HepG2 (cell line): ENCODE data around the gene LRP10. TPM values are rescaled to one million over a fixed set of nuclear protein-coding genes. Genes with fewer than 3 reads are reported as not detected.

ENCODE experiments used
- ARHGAP35 ChIP-seq: sonication (generic); formaldehyde crosslinking; IDR thresholded peaks from 2 replicates; pipeline ENCODE4 v1.9.0; 2022; ENCODE audit warnings: mild to moderate bottlenecking, inconsistent platforms, moderate library complexity, missing genetic modification reagents, borderline replicate concordance
- ERF ChIP-seq: IDR thresholded peaks from 2 replicates; pipeline ENCODE4 v1.6.1; 2018; ENCODE audit warnings: missing biosample characterization, missing genetic modification reagents
- FOXP1 ChIP-seq, 2 experiments: fragments of 450-650 bp in 1 of 2; IDR thresholded peaks; 2 replicates each; pipeline ENCODE4 v1.6.1; 2017 to 2018; ENCODE audit warnings: antibody characterized with exemption in 1 of 2
- GATAD1 ChIP-seq: IDR thresholded peaks from 2 replicates; pipeline ENCODE4 v1.6.1; 2016; ENCODE audit warnings: missing genetic modification reagents, missing compliant biosample characterization
- HMG20B ChIP-seq: conservative IDR thresholded peaks from 2 replicates; pipeline ENCODE4 v1.6.1; 2016; ENCODE audit warnings: missing genetic modification reagents, missing compliant biosample characterization
- HNF4G ChIP-seq, 2 experiments: sonication (generic) in 1 of 2; formaldehyde crosslinking in 1 of 2; IDR thresholded peaks; 2 replicates each; pipeline versions ENCODE4 v1.4.0 to v1.6.1; 2011 to 2020; ENCODE audit warnings: borderline replicate concordance in 2 of 2, low read depth in 2 of 2, mild to moderate bottlenecking in 2 of 2, low read length in 1 of 2, missing genetic modification reagents in 1 of 2, moderate library complexity in 1 of 2
- HNRNPUL1 ChIP-seq: fragments of 200-400 bp; formaldehyde crosslinking; IDR thresholded peaks from 2 replicates; pipeline ENCODE4 v1.6.1; 2017; ENCODE audit warnings: low read depth, mild to moderate bottlenecking, low read length, moderate library complexity
- HOXA7 ChIP-seq: sonication (generic); formaldehyde crosslinking; IDR thresholded peaks from 2 replicates; pipeline ENCODE4 v1.8.1; 2022; ENCODE audit warnings: mild to moderate bottlenecking, missing genetic modification reagents, moderate library complexity
- MTF2 ChIP-seq: sonication (generic); formaldehyde crosslinking; IDR thresholded peaks from 2 replicates; pipeline ENCODE4 v1.5.0; 2020; ENCODE audit warnings: missing genetic modification reagents, borderline replicate concordance
- NFE2L1 ChIP-seq: sonication (generic); formaldehyde crosslinking; IDR thresholded peaks from 2 replicates; pipeline ENCODE4 v1.4.0; 2020; ENCODE audit warnings: missing genetic modification reagents, mild to moderate bottlenecking, borderline replicate concordance
- SOX5 ChIP-seq: IDR thresholded peaks from 2 replicates; pipeline ENCODE4 v1.6.1; 2016; ENCODE audit warnings: borderline replicate concordance
- SPEN ChIP-seq: sonication (generic); formaldehyde crosslinking; IDR thresholded peaks from 2 replicates; pipeline ENCODE4 v1.5.1; 2020; ENCODE audit warnings: low read depth, mild to moderate bottlenecking, missing genetic modification reagents
- WIZ ChIP-seq: sonication (generic); formaldehyde crosslinking; IDR thresholded peaks from 2 replicates; pipeline ENCODE4 v1.5.1; 2020; ENCODE audit warnings: mild to moderate bottlenecking, missing genetic modification reagents
- YEATS2 ChIP-seq: sonication (generic); formaldehyde crosslinking; IDR thresholded peaks from 2 replicates; pipeline ENCODE4 v1.4.0; 2020; ENCODE audit warnings: missing genetic modification reagents, borderline replicate concordance
- ZFP1 ChIP-seq: IDR thresholded peaks from 2 replicates; pipeline ENCODE4 v1.6.1; 2016
- ZNF577 ChIP-seq: sonication (generic); formaldehyde crosslinking; IDR thresholded peaks from 2 replicates; pipeline ENCODE4 v1.4.0; 2020; ENCODE audit warnings: mild to moderate bottlenecking, low read depth, missing genetic modification reagents, borderline replicate concordance
- ZNF747 ChIP-seq: sonication (generic); formaldehyde crosslinking; IDR thresholded peaks from 2 replicates; pipeline ENCODE4 v1.8.1; 2023; ENCODE audit warnings: missing genetic modification reagents, mild to moderate bottlenecking, borderline replicate concordance
- ZNF761 ChIP-seq: sonication (generic); formaldehyde crosslinking; conservative IDR thresholded peaks from 2 replicates; pipeline ENCODE4 v1.4.0; 2020; ENCODE audit warnings: mild to moderate bottlenecking, missing genetic modification reagents
- polyA plus RNA-seq, 8 experiments: library from polyadenylated mRNA; depleted of rRNA in 3 of 8; stranded (reverse) in 7 of 8; unstranded in 1 of 8; fragments of >200 nt; fragmentation: Illumina TruSeq in 4 of 8; extraction: Trizol in 4 of 8; gene quantifications; 2 replicates each; pipeline versions ENCODE4 v1.2.1 to v1.2.3, GENCODE V29; 2011 to 2016; ENCODE audit warnings: low read depth in 4 of 8, missing spikeins in 1 of 8, mixed read lengths in 1 of 8; ENCODE audit not compliant: insufficient read depth in 1 of 8
- total RNA-seq, 5 experiments: library from RNA; depleted of rRNA; stranded (reverse); fragments of >200 nt; fragmentation: Illumina TruSeq; extraction: Trizol; gene quantifications; 2 replicates each; pipeline ENCODE4 v1.2.3, GENCODE V29; 2016; ENCODE audit warnings: low read depth in 1 of 5
- TF ChIP-seq, protein P1 (sequence below): sonication (generic); formaldehyde crosslinking; IDR thresholded peaks from 2 replicates; pipeline ENCODE4 v1.4.0; 2020; ENCODE audit warnings: missing genetic modification reagents
- TF ChIP-seq, protein P2 (sequence below): sonication (generic); formaldehyde crosslinking; IDR thresholded peaks from 2 replicates; pipeline ENCODE4 v1.8.0; 2022; ENCODE audit warnings: mild to moderate bottlenecking, missing genetic modification reagents
- TF ChIP-seq, protein P3 (sequence below): fragments of 450-650 bp; IDR thresholded peaks from 2 replicates; pipeline ENCODE4 v1.6.1; 2017

The LRP10 gene
- total and polyA plus RNA-seq, 2 of the 13 experiments (the other 11 are each of a cell fraction or from before 2014, with no cell fraction given), result 16.9 to 45.2 TPM

DNA sequence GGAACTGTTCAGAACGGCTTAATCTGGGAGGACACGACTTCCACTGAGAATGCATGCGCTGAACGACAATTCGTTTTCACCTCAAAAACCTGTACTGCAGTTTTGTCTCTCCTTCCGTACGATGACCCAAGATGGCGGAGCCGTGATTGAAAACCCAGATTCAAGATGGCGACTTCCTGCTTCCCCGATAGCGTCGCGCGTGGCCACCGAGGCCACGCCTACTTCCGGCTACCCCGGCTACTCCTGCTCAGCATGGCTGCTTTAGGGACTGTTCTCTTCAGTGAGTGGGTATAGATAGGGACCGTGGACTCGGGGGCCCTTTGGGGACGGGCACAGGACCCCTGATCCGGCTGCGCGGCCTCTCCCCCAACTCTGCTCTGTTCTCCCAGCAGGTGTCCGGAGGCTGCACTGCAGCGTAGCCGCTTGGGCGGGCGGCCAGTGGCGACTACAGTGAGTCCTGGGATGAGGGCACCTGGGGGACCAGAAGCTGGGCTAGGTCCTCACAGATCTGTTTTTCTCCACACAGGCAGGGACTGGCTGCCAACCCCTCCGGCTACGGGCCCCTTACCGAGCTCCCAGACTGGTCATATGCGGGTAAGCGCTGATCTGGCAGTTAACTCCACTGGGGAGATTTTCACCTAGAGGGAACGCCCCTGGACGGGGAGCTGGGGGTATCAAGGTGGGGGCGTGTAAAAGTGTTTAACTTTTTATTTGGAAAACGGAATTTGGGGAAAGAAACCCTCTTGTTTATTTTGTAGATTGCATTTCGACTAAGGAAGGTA, 41.7 kb upstream of the LRP10 start, which contains the start of gene MRPL52 (continued):
- TF ChIP-seq FOXP1 (IDR thresholded peaks at IDR 0.05) (no peak), FOXP1 (CRISPR knock-in tag; IDR thresholded peaks at IDR 0.05) (no peak), ZNF577 (CRISPR knock-in tag) (peak; percentile 93; the same call in 1 of the 2 replicates), HOXA7 (CRISPR knock-in tag) (no peak), ARHGAP35 (CRISPR knock-in tag) (no peak; the same call in 1 of the 2 replicates), MTF2 (no peak), WIZ (CRISPR knock-in tag) (peak; percentile 97), ZFP1 (CRISPR knock-in tag) (peak; percentile 60; the same call in 1 of the 2 replicates), HNF4G (IDR thresholded peaks at IDR 0.05; ENCODE audit: borderline replicate concordance, low read depth, low read length) (no peak; the same call in 1 of the 2 replicates), HNF4G (CRISPR knock-in tag; IDR thresholded peaks at IDR 0.05; ENCODE audit: borderline replicate concordance, low read depth) (peak; percentile 73), ERF (CRISPR knock-in tag) (peak; percentile 84; the same call in 1 of the 2 replicates), HMG20B (CRISPR knock-in tag) (no peak), NFE2L1 (CRISPR knock-in tag) (peak; percentile 55; the same call in 1 of the 2 replicates), SPEN (CRISPR knock-in tag) (0 out of 2 replicates have a peak, but pooled peaks have one; percentile 28), GATAD1 (CRISPR knock-in tag) (peak; percentile 94), ZNF747 (peak; percentile 38; the same call in 1 of the 2 replicates), ZNF761 (peak; percentile 94), YEATS2 (CRISPR knock-in tag) (peak; percentile 87; the same call in 1 of the 2 replicates), HNRNPUL1 (no peak), SOX5 (CRISPR knock-in tag) (peak; percentile 20; the same call in 1 of the 2 replicates)
- TF ChIP-seq, protein P1, sequence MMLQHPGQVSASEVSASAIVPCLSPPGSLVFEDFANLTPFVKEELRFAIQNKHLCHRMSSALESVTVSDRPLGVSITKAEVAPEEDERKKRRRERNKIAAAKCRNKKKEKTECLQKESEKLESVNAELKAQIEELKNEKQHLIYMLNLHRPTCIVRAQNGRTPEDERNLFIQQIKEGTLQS, result no peak
- TF ChIP-seq, protein P2, sequence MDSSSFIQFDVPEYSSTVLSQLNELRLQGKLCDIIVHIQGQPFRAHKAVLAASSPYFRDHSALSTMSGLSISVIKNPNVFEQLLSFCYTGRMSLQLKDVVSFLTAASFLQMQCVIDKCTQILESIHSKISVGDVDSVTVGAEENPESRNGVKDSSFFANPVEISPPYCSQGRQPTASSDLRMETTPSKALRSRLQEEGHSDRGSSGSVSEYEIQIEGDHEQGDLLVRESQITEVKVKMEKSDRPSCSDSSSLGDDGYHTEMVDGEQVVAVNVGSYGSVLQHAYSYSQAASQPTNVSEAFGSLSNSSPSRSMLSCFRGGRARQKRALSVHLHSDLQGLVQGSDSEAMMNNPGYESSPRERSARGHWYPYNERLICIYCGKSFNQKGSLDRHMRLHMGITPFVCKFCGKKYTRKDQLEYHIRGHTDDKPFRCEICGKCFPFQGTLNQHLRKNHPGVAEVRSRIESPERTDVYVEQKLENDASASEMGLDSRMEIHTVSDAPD (CRISPR knock-in tag), result 0 out of 2 replicates have a peak, but pooled peaks have one; percentile 62
- TF ChIP-seq, protein P3, sequence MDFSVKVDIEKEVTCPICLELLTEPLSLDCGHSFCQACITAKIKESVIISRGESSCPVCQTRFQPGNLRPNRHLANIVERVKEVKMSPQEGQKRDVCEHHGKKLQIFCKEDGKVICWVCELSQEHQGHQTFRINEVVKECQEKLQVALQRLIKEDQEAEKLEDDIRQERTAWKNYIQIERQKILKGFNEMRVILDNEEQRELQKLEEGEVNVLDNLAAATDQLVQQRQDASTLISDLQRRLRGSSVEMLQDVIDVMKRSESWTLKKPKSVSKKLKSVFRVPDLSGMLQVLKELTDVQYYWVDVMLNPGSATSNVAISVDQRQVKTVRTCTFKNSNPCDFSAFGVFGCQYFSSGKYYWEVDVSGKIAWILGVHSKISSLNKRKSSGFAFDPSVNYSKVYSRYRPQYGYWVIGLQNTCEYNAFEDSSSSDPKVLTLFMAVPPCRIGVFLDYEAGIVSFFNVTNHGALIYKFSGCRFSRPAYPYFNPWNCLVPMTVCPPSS, result no peak
